Neuronal stem cell (in vitro differentiated cells): Measurements from ENCODE around the gene UCHL5.
"Not testable (repeated sequence)": the region's sequence is repeated elsewhere in the genome, so short reads cannot be mapped to it uniquely, and the experiment has no call there.

Source experiments
- DNase-seq: peaks from one replicate; pipeline ENCODE4 v3.0.0-alpha.2; 2013; ENCODE audit warnings: low spot score
- H2AFZ ChIP-seq: one replicate; pipeline ENCODE4 v1.6.1; 2013; ENCODE audit warnings: mild to moderate bottlenecking, low read length, inconsistent platforms
- H2AK5ac ChIP-seq: 2 replicates; pipeline ENCODE4 v1.6.1; 2013; ENCODE audit warnings: low read depth, mild to moderate bottlenecking, inconsistent platforms, low read length, moderate library complexity, mixed read lengths
- H2BK120ac ChIP-seq: 2 replicates; pipeline ENCODE4 v1.6.1; 2013; ENCODE audit warnings: low read depth, mild to moderate bottlenecking, inconsistent platforms, low read length, moderate library complexity, mixed read lengths
- H2BK12ac ChIP-seq: one replicate; pipeline ENCODE4 v1.6.1; 2013; ENCODE audit warnings: low read length, inconsistent platforms
- H2BK15ac ChIP-seq: 2 replicates; pipeline ENCODE4 v1.6.1; 2013; ENCODE audit warnings: mild to moderate bottlenecking, low read length, inconsistent platforms, mixed read lengths
- H2BK5ac ChIP-seq: one replicate; pipeline ENCODE4 v1.6.1; 2013; ENCODE audit warnings: inconsistent platforms, mild to moderate bottlenecking, low read length, moderate library complexity
- H3K14ac ChIP-seq: one replicate; pipeline ENCODE4 v1.6.1; 2013; ENCODE audit warnings: low read length, inconsistent platforms
- H3K18ac ChIP-seq: 2 replicates; pipeline ENCODE4 v1.6.1; 2013; ENCODE audit warnings: low read length, inconsistent platforms
- H3K23ac ChIP-seq: 2 replicates; pipeline ENCODE4 v1.6.1; 2013; ENCODE audit warnings: low read depth, mild to moderate bottlenecking, mixed read lengths, low read length, inconsistent platforms; ENCODE audit not compliant: poor library complexity
- H3K27ac ChIP-seq: replicated peaks from 3 replicates; pipeline ENCODE4 v1.5.1; 2013; ENCODE audit warnings: low read length, inconsistent platforms
- H3K27me3 ChIP-seq, 3 experiments: 2 replicates each; pipeline ENCODE4 v1.6.1; 2013; ENCODE audit warnings: low read length in 3 of 3, mild to moderate bottlenecking in 2 of 3, inconsistent platforms in 1 of 3, low read depth in 1 of 3, mixed read lengths in 1 of 3, moderate library complexity in 1 of 3; ENCODE audit not compliant: control insufficient read depth in 3 of 3, insufficient read depth in 3 of 3
- H3K36me3 ChIP-seq, 2 donors: replicated peaks in 1 of 2; 2 replicates each; pipeline ENCODE4 v1.6.1; 2013; ENCODE audit warnings: low read length in 2 of 2; ENCODE audit not compliant: control insufficient read depth in 2 of 2, insufficient read depth in 2 of 2
- H3K4ac ChIP-seq: 2 replicates; pipeline ENCODE4 v1.6.1; 2013; ENCODE audit warnings: inconsistent platforms, mild to moderate bottlenecking, low read length, moderate library complexity
- H3K4me1 ChIP-seq, 2 donors: 1 replicate in 1 of 2; 2 replicates in 1 of 2; pipeline ENCODE4 v1.6.1; 2013; ENCODE audit warnings: low read length in 2 of 2, low read depth in 1 of 2; ENCODE audit not compliant: control insufficient read depth in 2 of 2, insufficient read depth in 1 of 2
- H3K4me2 ChIP-seq: one replicate; pipeline ENCODE4 v1.6.1; 2013; ENCODE audit warnings: mild to moderate bottlenecking, low read length, inconsistent platforms; ENCODE audit not compliant: insufficient read depth, poor library complexity, severe bottlenecking
- H3K4me3 ChIP-seq, 2 donors: 2 replicates each; pipeline ENCODE4 v1.5.1; 2013; ENCODE audit warnings: low read length in 2 of 2, mild to moderate bottlenecking in 2 of 2, inconsistent platforms in 1 of 2, moderate library complexity in 1 of 2
- H3K79me1 ChIP-seq: one replicate; pipeline ENCODE4 v1.6.1; 2013; ENCODE audit warnings: low read depth, mild to moderate bottlenecking, inconsistent platforms, low read length, moderate library complexity
- H3K9ac ChIP-seq: one replicate; pipeline ENCODE4 v1.6.1; 2013; ENCODE audit warnings: mild to moderate bottlenecking, low read depth, low read length, inconsistent platforms; ENCODE audit not compliant: poor library complexity
- H3K9me3 ChIP-seq, 2 donors: replicated peaks in 1 of 2; 2 replicates each; pipeline versions ENCODE3 to v1.6.1; 2013; ENCODE audit warnings: low read length in 2 of 2, mild to moderate bottlenecking in 2 of 2, inconsistent platforms in 1 of 2, low read depth in 1 of 2, mixed read lengths in 1 of 2, moderate library complexity in 1 of 2; ENCODE audit not compliant: control insufficient read depth in 2 of 2, insufficient read depth in 1 of 2
- H4K8ac ChIP-seq: one replicate; pipeline ENCODE4 v1.6.1; 2013; ENCODE audit warnings: low read depth, mild to moderate bottlenecking, inconsistent platforms, low read length, moderate library complexity
- H4K91ac ChIP-seq: one replicate; pipeline ENCODE4 v1.6.1; 2013; ENCODE audit warnings: low read length, low read depth, mild to moderate bottlenecking, inconsistent platforms; ENCODE audit not compliant: poor library complexity
- WGBS, 2 donors: extraction: QIAGEN DNeasy Blood & Tissue Kit; methylation state at CpG; one replicate each; pipeline ENCODE4 v1.1.7; 2013; ENCODE audit warnings: missing lambda C conversion rate in 2 of 2, mixed read lengths in 1 of 2; ENCODE audit not compliant: insufficient read length in 2 of 2, insufficient replicate concordance in 1 of 2; ENCODE audit errors: extremely low coverage in 2 of 2; 5-methylcytosine and 5-hydroxymethylcytosine counted together

The UCHL5 gene

DNA sequence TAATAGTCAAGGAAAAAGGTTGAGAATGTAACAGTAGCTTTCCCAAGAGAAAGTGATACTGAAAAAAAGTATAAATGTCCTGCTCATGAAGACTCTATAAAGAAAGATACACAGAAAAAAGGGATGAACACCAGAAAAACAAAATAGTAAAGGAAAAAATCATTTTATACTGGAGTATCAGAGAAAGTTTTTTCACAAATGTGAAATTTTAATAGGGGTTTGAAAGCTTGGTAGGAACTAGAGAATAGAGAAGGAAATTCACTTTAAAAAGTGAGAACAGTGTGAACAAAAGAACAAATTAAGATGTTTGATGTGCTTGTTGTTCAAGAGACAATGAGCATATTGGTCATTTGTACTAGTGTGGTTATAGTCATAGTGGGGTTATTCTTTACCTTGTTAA, 25.6 kb downstream of the UCHL5 start:
- H3K14ac ChIP-seq: no peak overlapping the region
- H2AFZ ChIP-seq: no peak overlapping the region
- no peak overlapping the region for H3K4ac ChIP-seq
- no peak for DNase-seq
- H3K23ac ChIP-seq: no peak overlapping the region
- peaks cover 0 to 18% of the 10 kb centered on the region in 2 donors for H3K36me3 ChIP-seq
- H3K4me1 ChIP-seq: no peaks in the 10 kb centered on the region
- H3K27ac ChIP-seq: no peak overlapping the region
- H3K4me2 ChIP-seq: no peak overlapping the region
- H2AK5ac ChIP-seq: no peak overlapping the region
- H4K91ac ChIP-seq: no peak overlapping the region
- no peak overlapping the region for H2BK120ac ChIP-seq
- no peak overlapping the region for H4K8ac ChIP-seq
- peaks cover 0 to 21% of the 10 kb centered on the region in 2 donors for H3K9me3 ChIP-seq
- H3K79me1 ChIP-seq: peaks cover 2% of the 10 kb centered on the region
- no peaks in the 10 kb centered on the region for H3K27me3 ChIP-seq
- no peak overlapping the region for H2BK12ac ChIP-seq
- no peak overlapping the region for H3K4me3 ChIP-seq
- H3K18ac ChIP-seq: no peak overlapping the region
- no peak overlapping the region for H3K9ac ChIP-seq
- H2BK5ac ChIP-seq: no peak overlapping the region
- H2BK15ac ChIP-seq: no peak overlapping the region

DNA sequence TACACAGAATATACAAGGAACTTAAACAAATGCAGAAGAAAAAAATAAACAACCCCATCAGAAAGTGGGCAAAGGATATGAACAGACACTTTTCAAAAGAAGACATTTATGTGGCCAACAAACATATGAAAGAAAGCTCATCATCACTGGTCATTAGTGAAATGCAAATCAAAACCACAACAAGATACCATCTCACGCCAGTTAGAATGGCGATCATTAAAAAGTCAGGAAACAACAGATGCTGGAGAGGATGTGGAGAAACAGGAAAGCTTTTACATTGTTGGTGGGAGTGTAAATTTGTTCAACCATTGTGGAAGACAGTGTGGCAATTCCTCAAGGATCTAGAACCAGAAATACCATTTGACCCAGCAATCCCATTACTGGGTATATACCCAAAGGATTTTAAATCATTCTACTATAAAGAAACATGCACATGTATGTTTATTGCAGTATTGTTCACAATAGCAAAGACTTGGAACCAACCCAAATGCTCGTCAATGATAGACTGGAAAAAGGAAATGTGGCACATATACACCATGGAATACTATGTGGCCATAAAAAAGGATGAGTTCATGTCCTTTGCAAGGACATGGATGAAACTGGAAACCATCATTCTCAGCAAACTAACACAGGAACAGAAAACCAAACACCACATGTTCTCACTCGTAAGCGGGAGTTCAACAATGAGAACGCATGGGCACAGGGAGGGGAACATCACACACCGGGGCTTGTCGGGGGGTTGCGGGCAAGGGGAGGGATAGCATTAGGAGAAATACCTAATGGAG, 26.3 kb downstream of the UCHL5 start:
- not testable (repeated sequence) for H3K23ac ChIP-seq, H4K91ac ChIP-seq, H3K4me2 ChIP-seq, H2BK120ac ChIP-seq, H2AFZ ChIP-seq, H3K18ac ChIP-seq, H2BK15ac ChIP-seq, H3K9ac ChIP-seq, H3K4me1 ChIP-seq, H3K4me3 ChIP-seq, H3K79me1 ChIP-seq, H3K27me3 ChIP-seq, H4K8ac ChIP-seq, H3K27ac ChIP-seq, H2BK12ac ChIP-seq, H3K4ac ChIP-seq, H2AK5ac ChIP-seq, H3K14ac ChIP-seq, H2BK5ac ChIP-seq, DNase-seq
- peaks cover 0 to 21% of the 10 kb centered on the region in 2 donors for H3K9me3 ChIP-seq
- WGBS, 2 donors: no CpG with 5 or more reads among the region's 9 CpGs
- H3K36me3 ChIP-seq: peaks cover 0 to 26% of the 10 kb centered on the region in 2 donors

DNA sequence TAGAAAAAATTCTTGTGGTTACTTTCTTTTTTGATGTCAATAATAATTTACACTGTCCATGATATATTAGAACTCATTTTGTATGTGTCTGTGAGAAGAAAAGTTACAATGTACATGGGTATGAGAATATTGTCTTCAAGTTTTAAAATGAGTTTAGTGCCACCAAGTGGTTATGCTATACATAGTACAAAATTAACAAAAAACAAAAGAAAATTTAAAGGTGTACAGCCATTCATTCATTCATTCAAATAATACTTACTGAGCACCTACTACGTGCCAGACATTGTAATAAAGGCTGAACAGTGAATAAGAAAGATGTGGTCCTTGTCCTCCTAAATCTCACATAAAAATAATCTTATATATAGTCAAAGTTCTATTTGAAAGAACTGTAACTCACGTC, 27.7 kb downstream of the UCHL5 start:
- no peak for DNase-seq
- no CpG with 5 or more reads among the region's 2 CpGs for WGBS, 2 donors

DNA sequence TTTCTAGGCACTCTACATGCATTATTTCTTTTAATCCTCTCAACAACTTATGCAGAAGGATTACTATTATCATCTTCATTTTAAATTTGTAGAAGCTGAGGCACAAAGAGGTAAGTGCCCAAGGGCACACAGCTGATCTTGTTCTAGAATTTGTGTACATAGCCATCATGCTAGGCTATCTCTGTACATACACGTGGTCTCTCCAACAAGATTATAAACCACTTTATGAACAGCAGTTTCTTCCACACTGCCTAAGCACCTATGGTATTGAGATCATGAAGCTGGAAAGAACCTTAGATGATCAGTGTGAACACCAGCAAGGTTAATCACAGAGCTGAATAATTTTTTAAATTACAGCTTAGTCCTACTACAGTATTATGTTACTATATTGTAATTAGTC, 28.9 kb downstream of the UCHL5 start:
- Histone ChIP-seq H2AFZ (no peak overlapping the region), H3K27ac (no peak overlapping the region), H3K4me1 (no peaks in the 10 kb centered on the region), H2BK15ac (no peak overlapping the region), H2BK5ac (no peak overlapping the region), H3K4me3 (no peak overlapping the region), H3K23ac (no peak overlapping the region), H3K4me2 (no peak overlapping the region), H2BK12ac (no peak overlapping the region), H3K4ac (no peak overlapping the region), H2BK120ac (no peak overlapping the region), H3K18ac (no peak overlapping the region), H3K9ac (no peak overlapping the region), H4K8ac (no peak overlapping the region), H3K79me1 (peaks cover 2% of the 10 kb centered on the region), H3K9me3 (peaks cover 0 to 10% of the 10 kb centered on the region in 2 donors), H3K27me3 (no peaks in the 10 kb centered on the region), H3K14ac (no peak overlapping the region), H3K36me3 (peaks cover 0 to 50% of the 10 kb centered on the region in 2 donors), H4K91ac (no peak overlapping the region), H2AK5ac (no peak overlapping the region)
- no peak for DNase-seq
- WGBS, 2 donors: no CpG with 5 or more reads among the region's 1 CpG

More for the DNA sequence above, 27.7 kb downstream of the UCHL5 start:
- Histone ChIP-seq H4K8ac (no peak overlapping the region), H3K27ac (no peak overlapping the region), H2AK5ac (no peak overlapping the region), H3K4me2 (no peak overlapping the region), H3K23ac (no peak overlapping the region), H3K79me1 (peaks cover 2% of the 10 kb centered on the region), H2AFZ (no peak overlapping the region), H2BK15ac (no peak overlapping the region), H2BK120ac (no peak overlapping the region), H3K9me3 (peaks cover 0 to 18% of the 10 kb centered on the region in 2 donors), H3K14ac (no peak overlapping the region), H2BK12ac (no peak overlapping the region), H3K4ac (no peak overlapping the region), H4K91ac (no peak overlapping the region), H3K18ac (no peak overlapping the region), H3K4me3 (no peak overlapping the region), H3K9ac (no peak overlapping the region), H3K27me3 (no peaks in the 10 kb centered on the region), H3K4me1 (no peaks in the 10 kb centered on the region), H3K36me3 (peaks cover 0 to 40% of the 10 kb centered on the region in 2 donors), H2BK5ac (no peak overlapping the region)
